COR-L47 (cell line): Measurements from ENCODE around the gene IL17RD.

Source experiments
- DNase-seq: peaks from one replicate; lab custom pipeline; 2025; lab: John Stamatoyannopoulos, UW

The IL17RD gene

DNA sequence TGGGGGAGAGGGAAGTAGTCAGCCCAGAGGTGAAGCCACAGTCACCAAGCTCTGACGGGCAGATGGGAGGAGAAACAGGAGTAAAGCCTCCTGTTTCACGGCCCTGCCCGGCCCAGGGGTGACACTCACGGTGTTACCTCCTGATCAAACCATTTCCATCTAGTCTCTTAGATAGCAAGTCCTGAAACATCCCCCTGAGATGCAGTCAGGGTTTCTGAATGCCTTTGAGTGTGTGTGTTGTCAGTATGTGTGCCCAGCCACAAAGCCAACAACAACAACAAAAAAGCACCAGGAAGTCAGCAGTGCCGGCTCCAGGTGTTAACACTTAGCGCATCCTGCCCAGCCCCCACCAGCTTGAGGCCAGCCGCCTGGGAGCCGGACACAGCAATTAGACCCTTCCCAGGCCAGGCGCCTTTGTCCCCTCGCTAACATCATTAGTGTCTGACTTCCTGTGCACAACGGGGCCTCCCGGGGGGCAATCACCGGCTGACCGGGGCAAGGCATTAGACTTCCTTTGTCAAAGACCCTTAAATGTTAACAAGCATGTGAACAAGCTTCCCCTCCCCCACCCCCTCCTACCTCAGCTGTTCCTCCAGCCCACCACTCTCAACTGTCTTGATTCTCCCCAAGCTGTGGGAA, 34.5 kb downstream of the IL17RD start:
- DNase-seq: peak; percentile 54

DNA sequence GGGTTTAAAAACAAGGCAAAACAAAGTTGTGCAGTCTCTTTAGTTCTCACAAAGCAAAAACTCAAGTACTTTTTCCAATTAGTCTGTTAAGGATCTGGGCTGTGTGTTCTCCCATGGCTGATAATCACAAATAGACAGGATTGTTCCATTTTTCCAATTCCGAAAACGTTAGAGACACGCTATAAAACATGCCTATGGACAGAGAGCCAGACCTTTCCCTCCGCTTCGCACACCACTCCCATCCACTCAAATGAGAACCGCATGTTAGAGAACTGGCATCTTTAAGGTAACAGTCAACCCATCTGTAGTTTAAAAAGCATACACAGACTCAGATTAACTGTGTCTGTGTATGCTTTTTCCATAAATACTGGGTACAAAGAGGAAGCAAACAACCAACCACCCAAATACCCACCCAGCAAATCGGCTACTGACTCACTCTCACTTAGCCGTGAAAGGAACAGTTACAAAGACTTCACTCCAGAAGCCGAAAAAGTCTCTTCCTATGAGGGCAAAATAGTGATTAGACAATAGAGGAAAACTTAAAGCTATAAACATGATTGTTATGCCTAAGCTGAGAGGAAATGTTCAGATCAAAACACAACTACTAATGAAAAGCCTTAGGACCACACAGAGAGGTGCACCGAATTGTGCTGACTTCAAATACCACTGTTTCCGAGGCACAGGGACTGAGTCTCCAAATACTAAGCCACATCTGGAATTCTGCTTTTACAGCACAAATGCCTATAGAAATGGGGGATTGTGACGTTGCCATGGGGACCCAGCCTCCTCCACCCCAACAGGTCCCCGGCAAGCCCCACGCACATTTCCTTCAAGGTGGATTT, 36.1 kb downstream of the IL17RD start:
- DNase-seq: no peak

GRCh38 chr3:57127891-57128518, 37.1 kb downstream of the IL17RD start:
- no peak for DNase-seq

DNA sequence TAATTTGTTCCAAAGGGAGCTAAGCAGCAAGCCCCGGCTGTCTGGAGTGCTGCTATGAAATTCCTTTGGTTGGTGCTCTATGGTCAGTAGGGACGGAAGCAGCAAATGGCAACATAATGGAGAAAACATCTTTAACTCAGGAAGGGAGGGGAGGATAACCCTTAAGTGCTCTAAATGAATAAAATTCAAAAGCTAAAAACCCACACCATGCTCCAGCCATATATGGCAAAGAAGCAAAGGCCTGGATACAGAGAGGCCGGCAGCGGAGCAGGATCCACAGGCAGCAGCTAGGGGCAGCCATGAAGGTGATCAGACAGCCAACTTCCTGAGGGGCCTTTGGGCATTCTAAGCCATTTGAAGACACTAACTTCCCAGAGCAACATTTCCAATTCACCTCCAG, 38.9 kb downstream of the IL17RD start:
- no peak for DNase-seq

- no peak for DNase-seq
Observed at GRCh38 chr3:57120451-57121174, 44.5 kb downstream of the IL17RD start.

GRCh38 chr3:57120040-57120439, 45.1 kb downstream of the IL17RD start:
- DNase-seq: no peak

DNA sequence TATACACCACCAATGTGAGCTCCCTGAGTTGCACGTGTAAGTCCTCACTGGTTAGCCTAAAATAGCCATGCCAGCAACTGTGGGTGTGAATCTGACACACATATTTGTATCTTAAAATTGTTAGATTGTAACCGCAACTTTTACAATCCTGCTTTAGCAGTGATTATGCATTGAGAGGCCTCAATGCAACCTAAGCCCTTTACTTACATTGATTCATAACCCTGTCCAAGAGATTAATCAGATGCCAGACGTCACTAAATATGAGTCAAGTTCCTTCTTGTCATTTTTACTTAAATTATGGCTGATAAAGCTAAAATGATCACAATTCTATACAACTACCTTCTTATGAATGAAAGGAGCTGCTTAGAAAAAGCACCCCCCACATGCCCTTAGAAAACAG, 46.9 kb downstream of the IL17RD start:
- DNase-seq: no peak

DNA sequence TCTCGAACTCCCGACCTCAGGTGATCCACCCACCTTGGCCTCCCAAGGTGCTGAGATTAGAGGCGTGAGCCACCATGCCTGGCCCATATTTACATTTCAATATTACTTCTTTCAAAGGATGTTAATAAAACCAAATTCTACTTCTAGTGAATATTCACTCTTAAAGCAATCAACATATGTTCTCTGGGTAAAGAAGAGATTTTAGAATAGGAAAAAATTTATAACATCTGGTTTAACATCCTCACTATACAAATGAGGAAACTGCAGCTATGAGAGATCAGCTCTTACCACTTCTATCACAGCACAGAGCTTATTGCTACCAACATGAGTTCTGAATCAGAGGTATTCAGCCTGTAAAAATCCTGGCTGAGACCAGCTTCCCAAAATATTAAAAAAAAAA, 48.7 kb downstream of the IL17RD start:
- DNase-seq: no peak

DNA sequence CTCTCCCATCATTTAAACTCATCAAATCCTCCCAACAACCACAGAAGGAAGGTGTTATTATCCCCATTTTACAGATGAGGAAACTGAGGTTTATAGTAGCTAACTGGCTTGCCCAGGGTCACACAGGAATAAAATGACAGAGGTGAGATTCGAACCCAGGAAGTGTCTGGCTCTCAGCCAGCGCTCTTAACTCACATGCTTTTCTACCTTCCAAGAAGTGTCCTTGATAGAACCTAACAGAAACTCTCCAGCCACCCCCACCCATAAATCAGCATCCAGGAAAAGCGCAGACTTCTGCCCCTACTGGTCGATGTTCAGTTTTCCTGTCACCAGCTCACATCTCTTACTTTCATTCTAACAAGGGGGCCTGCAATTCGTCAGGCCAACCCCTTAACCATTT, 52.9 kb downstream of the IL17RD start:
- DNase-seq: no peak

- DNase-seq: peak; percentile 56
Observed at GRCh38 chr3:57110798-57111197, 54.4 kb downstream of the IL17RD start.

DNA sequence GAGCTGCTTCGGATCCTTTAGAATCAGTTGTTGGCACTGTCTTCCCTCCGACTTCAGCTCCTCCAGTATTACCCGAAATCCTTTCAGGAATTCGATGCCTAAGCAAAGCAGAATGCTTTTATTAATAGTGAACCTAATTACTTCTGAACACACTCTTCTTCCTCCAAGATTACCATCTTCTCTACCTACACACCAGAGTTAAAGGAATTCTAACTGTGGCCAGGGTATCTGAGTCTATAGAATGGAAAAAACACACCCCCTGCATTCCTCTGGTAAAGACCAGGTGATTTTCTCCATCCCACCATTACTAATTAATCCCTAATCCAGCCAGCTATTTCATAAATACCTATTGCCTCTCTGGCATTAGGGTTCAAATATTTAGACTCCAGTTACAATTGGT, 54.9 kb downstream of the IL17RD start:
- DNase-seq: no peak

GRCh38 chr3:57109437-57110199, 55.5 kb downstream of the IL17RD start:
- no peak for DNase-seq

DNA sequence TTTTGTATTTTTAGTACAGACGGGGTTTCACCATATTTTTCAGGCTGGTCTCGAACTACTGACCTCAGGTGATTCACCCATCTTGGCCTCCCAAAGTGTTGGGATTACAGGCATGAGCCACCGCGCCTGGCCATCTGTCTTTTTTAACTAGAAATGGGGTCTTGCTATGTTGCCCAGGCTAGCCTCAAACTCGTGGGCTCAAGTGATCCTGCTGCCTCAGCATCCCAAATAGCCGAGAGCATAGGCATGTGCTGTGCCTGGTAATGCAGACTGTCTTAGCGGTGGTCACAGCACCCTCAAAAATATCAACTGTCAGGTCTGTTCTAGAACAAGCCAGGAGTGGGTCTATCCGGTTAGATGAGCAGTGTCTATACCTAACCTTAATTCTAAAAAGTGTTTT, 56.5 kb downstream of the IL17RD start:
- DNase-seq: no peak

DNA sequence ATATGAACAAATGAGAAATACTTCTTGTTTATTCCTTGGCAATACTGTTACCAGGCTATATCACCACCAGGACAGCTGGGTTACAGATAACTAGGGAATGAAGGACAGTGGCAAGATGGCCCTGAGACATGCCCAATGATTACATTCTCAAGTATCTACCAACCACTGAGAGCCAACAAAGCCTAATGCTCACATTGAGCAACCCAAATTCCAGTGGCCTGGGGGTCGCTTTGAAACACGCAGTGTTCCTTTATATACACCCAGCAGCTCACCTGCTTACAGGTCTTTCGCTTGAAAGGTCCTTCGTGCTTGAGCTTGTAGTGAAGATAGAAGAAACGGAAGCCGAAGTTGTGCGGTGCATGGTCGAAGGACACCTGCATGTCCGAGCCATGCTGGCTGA, 59.6 kb downstream of the IL17RD start:
- no peak for DNase-seq

DNA sequence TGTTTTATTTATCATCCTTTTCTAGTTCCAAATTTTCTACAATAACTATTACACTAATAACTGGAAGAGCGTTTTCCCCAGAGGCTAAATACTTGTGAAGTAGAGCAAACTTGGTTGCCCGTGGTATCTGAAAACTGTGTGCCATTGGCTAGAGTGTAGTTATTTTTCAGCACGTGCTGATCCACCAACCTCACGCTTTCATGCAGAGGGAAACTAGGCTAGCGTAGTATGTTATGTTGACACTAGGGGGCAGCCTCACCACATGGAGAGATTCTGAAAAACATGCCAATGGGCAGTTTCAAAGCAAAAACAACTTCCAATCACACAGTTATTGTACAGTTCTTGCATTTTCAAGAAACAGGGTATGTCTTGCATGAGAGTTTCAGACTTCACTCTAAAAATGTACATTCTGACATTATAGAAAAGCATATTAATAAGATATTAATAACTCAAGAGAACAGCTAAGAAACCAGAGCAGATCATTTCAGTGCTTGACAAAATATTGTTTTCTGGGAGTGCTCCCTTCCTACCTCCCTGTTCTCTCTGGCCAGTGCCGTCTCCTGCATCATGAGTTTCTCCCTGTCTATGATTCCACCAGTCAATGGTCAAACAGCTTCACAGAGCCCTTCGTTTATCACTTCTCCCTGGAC, 65.0 kb downstream of the IL17RD start:
- DNase-seq: peak; percentile 12

GRCh38 chr3:57098418-57099310, 66.5 kb downstream of the IL17RD start:
- no peak for DNase-seq

GRCh38 chr3:57097536-57097935, 67.6 kb downstream of the IL17RD start:
- no peak for DNase-seq

- no peak for DNase-seq
Observed at GRCh38 chr3:57095363-57095762, 69.8 kb downstream of the IL17RD start.

DNA sequence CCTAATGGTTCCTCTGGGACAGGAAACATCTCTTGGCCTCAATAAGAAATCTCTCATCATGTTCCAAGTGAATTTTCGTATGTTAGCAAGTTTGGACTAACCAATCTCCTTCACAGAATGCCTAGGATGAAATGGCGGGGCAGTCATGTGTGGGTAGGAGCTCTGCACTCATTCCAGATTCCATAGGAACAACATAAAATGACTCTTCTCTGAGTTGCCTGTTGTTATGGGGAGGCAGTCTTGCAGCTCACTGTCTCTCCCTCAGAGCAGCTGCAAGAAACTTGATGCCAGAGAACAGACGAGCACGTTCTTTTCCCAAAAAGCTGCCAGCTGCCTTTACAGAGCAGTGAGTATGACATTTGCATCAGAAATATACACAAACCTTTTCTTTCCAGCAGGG, 70.6 kb downstream of the IL17RD start:
- DNase-seq: no peak

DNA sequence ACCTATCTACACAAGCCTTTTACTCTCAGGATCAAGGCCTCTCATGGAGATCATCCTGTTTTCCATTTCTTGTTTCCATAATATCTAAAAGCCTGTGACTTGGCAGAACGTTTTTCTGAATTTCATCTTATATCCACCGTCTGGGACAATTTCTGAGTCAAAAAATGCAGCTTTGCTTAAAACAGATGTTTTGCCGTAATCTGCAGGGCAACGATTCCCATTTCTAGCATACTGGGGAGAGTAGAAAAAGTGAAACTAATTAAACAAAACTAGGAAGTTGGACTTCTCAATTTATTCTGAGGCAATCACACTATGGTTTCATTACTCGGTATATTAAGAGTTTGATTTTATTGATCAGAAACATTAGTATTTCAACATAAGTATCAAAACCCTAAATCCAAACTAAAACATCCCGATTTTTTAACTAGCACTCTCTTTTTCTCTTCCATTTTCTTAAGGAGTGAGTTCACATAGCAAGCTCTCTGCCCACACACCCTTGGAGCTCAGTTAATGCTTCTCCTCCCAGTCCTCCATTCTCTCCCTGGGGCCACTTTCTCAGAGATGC, 71.1 kb downstream of the IL17RD start:
- DNase-seq: no peak
